HEK293T (cell line): Measurements from ENCODE around the gene RLF.

Experiments
- CTCF ChIA-PET: fragments of 350-600 bp; formaldehyde crosslinking; extraction: SDS; loops from one replicate; lab custom pipeline; 2021; ENCODE audit warnings: antibody characterized with exemption, inconsistent platforms; lab: Yijun Ruan, JAX
- POLR2A ChIA-PET: fragments of 350-600 bp; formaldehyde crosslinking; extraction: SDS; loops from one replicate; lab custom pipeline; 2020; ENCODE audit warnings: antibody characterized with exemption, inconsistent platforms; lab: Yijun Ruan, JAX
- DNase-seq: peaks from one replicate; pipeline ENCODE4 v3.0.0; 2012; ENCODE audit warnings: mixed read lengths; ENCODE audit errors: extremely low spot score
- ARNT ChIP-seq: fragments of 450-650 bp; IDR thresholded peaks from 2 replicates; pipeline ENCODE4 v1.6.1; 2017; ENCODE audit warnings: mild to moderate bottlenecking
- BHLHE40 ChIP-seq: fragments of 450-650 bp; IDR thresholded peaks from 2 replicates; pipeline ENCODE4 v1.6.1; 2016; ENCODE audit warnings: mild to moderate bottlenecking, moderate library complexity, borderline replicate concordance
- CTBP1 ChIP-seq: fragments of 450-650 bp; IDR thresholded peaks from 2 replicates; pipeline ENCODE4 v1.6.1; 2016; ENCODE audit warnings: borderline replicate concordance
- ELF4 ChIP-seq: fragments of 450-650 bp; IDR thresholded peaks from 2 replicates; pipeline ENCODE4 v1.6.1; 2017; ENCODE audit warnings: antibody characterized with exemption
- FOXA1 ChIP-seq: fragments of 450-650 bp; IDR thresholded peaks from 2 replicates; pipeline ENCODE4 v1.6.1; 2016; ENCODE audit warnings: mild to moderate bottlenecking
- FOXK2 ChIP-seq: fragments of 450-650 bp; IDR thresholded peaks from 2 replicates; pipeline ENCODE4 v1.6.1; 2016; ENCODE audit warnings: mild to moderate bottlenecking
- FOXM1 ChIP-seq: fragments of 450-650 bp; IDR thresholded peaks from 2 replicates; pipeline ENCODE4 v1.6.1; 2017; ENCODE audit warnings: mild to moderate bottlenecking, borderline replicate concordance
- HDGF ChIP-seq: fragments of 450-650 bp; IDR thresholded peaks from 2 replicates; pipeline ENCODE4 v1.6.1; 2017; ENCODE audit warnings: antibody characterized with exemption, borderline replicate concordance
- L3MBTL2 ChIP-seq: fragments of 450-650 bp; conservative IDR thresholded peaks from 2 replicates; pipeline ENCODE4 v1.6.1; 2016; ENCODE audit warnings: mild to moderate bottlenecking
- LEF1 ChIP-seq: fragments of 450-650 bp; IDR thresholded peaks from 2 replicates; pipeline ENCODE4 v1.6.1; 2017; ENCODE audit warnings: mild to moderate bottlenecking, borderline replicate concordance
- NFRKB ChIP-seq: fragments of 450-650 bp; IDR thresholded peaks from 2 replicates; pipeline ENCODE4 v1.6.1; 2016; ENCODE audit warnings: mild to moderate bottlenecking, moderate library complexity
- SP1 ChIP-seq: fragments of 450-650 bp; IDR thresholded peaks from 2 replicates; pipeline ENCODE4 v1.6.1; 2017
- SUZ12 ChIP-seq: fragments of 450-650 bp; IDR thresholded peaks from 2 replicates; pipeline ENCODE4 v1.6.1; 2016; ENCODE audit warnings: mild to moderate bottlenecking
- TARDBP ChIP-seq: fragments of 450-650 bp; IDR thresholded peaks from 2 replicates; pipeline ENCODE4 v1.6.1; 2016
- ZNF384 ChIP-seq: fragments of 450-650 bp; IDR thresholded peaks from 2 replicates; pipeline ENCODE4 v1.6.1; 2016

RLF gene

DNA sequence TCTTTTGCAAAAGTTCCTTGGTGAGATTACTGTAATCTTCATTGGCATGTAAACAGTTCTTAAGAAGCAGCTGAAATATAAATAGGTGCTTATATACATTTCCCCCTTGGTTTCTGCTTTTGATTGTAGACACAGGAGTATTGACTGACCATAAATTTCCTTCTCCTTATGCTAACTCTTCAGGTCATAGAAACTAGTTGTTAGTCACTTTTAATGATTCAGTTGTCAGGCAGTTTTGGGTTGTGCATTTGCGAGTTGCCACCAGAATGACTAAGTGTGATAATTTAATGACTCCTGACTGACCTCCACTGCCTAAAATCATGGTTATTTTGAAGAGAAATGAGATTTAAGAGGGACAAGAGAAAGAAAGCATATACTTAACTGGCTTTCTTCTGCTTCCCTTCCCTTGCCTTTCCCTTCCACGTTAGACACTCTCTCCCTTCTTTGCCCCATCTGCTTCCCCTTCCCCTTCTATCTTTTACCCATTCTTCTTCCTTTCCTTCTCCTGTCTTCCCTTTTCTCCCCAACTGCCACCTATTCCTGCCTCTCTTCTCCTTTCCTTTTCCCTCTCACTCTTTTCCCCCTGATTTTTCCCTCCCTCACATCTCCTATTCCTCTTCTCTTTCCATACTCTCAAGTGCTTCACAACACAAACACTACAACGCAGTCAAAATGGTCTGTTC is 109.1 kb downstream of the RLF start:
- no peak for DNase-seq
- POLR2A ChIA-PET, result interaction anchor here (0.6 kb wide), 1 partner anchor 13 kb away, joined by 3 read pairs; the partner anchor contains the start of gene ZMPSTE24
- CTCF ChIA-PET, result no interaction called here
- TF ChIP-seq SUZ12 (no peak), L3MBTL2 (no peak), SP1 (no peak), ARNT (no peak)

DNA sequence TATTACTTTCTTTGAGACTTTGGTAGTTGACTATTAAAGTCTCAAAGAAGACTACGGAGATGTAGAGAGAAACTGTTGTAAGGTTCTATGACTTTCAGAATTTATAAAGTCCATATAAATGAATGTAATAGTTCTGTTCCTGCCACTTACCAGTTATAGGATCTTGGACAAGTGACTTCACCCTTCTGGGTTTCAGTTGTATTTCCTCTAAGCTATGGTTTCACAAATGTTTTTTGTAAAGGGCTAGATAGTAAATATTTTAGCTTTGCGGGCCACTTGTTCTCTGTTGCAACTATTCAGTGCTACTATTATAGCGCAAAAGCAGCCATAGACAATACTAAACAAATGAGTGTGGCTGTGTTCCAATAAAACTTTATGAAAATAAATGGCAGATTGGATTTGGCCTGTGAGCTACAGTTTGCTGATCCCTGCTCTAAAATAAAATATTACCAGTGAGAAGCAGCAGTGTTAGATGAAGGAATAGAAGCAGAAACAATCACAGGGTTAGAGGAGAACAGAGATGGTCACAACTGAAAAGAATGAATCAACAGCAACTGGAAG is 111.5 kb downstream of the RLF start:
- ChIA-PET CTCF (no interaction called here), POLR2A (interaction anchor here (1.8 kb wide), 1 partner anchor 15 kb away, joined by 7 read pairs; the partner anchor contains the start of gene ZMPSTE24)
- TF ChIP-seq NFRKB, result no peak
- no peak for TF ChIP-seq L3MBTL2
- TF ChIP-seq LEF1, result no peak
- TF ChIP-seq HDGF, result no peak
- no peak for TF ChIP-seq SUZ12
- TF ChIP-seq FOXA1, result no peak
- TF ChIP-seq ZNF384, result no peak
- no peak for TF ChIP-seq BHLHE40
- no peak for TF ChIP-seq FOXM1
- no peak for TF ChIP-seq TARDBP
- DNase-seq, result no peak

- ChIA-PET CTCF (no interaction called here), POLR2A (interaction anchor here (1.3 to 1.8 kb wide), 2 partner anchors 16 to 42 kb away, joined by 4 to 7 read pairs; partner anchors contain the start of gene ZMPSTE24)
- TF ChIP-seq CTBP1 (no peak), BHLHE40 (no peak), FOXM1 (no peak), L3MBTL2 (no peak), FOXK2 (no peak), SP1 (no peak), HDGF (no peak), ZNF384 (no peak)
- DNase-seq, result no peak
Measured at GRCh38 chr1:40273547-40274166, 112.5 kb downstream of the RLF start.

DNA sequence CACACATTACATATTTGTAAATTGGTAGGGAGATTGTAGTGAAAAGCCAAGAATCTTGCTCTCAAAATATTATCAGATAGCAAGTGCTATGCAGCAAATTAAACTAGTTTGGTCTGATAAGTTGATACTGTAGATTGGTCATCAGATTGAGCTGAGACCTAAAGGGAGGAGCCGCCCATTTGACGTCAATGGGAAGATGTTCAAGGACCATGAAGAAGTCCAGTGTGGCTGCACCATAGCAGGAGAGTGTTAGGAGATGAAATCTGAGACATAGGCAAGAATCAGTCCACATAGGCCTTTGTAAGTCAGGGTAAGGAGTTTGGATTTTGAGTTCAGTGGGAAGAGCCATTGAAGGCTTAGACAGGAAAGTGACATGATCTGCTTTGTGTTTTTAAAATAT is 113.1 kb downstream of the RLF start:
- CTCF ChIA-PET, result no interaction called here
- TF ChIP-seq FOXK2 (no peak), TARDBP (no peak), L3MBTL2 (no peak), CTBP1 (no peak), NFRKB (no peak), SP1 (no peak)
- DNase-seq, result no peak
- POLR2A ChIA-PET, result interaction anchor here (1.3 kb wide), 1 partner anchor 41 kb away, joined by 4 read pairs; no protein-coding TSS in a partner anchor

DNA sequence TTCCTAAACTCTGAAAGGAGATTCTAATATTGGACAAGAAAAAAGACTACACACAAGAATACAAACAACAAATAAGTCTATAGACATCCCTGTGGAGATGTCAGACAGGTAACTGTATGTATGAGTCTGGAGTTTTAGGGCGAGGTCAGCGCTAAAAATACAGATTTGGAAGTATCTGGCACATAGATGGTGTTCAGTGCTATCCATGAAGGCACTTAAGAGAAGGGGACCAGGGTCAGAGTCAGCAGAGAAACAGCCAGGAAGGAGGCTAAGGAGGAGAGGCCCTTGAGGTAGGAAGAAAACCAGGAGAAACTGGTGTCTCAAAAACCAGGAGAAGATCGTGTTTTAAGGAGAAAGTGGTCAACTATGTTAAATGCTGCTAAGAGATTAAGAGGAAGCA is 114.9 kb downstream of the RLF start:
- TF ChIP-seq LEF1 (no peak), ZNF384 (no peak), TARDBP (no peak), NFRKB (no peak), ELF4 (no peak), ARNT (no peak), FOXA1 (no peak), BHLHE40 (no peak), FOXM1 (no peak)
- no peak for DNase-seq
- ChIA-PET POLR2A (no interaction called here), CTCF (interaction anchor here (0.7 kb wide), 1 partner anchor 62 kb away, joined by 5 read pairs; no protein-coding TSS in a partner anchor)

DNA sequence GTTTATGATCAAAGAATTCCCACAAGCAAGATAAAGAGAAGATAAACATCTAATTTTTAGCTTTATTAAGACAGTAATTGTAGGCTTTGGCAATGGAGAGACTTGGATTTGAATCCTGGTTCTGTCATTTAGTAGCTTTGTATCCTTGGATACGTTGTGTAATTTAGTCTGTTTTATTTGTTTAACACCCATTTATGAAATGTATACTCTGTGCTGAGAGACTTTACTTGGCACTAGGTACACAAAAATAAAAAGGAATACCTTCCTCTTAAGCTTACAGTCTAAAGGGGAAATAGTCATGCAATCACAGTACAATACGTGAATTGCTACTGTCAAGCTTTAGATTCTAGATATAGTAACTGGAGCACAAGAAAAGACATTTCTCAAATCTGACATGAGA is 120.7 kb downstream of the RLF start:
- TF ChIP-seq NFRKB, result no peak
- no peak for DNase-seq
- POLR2A ChIA-PET, result interaction anchor here (1.1 kb wide), 1 partner anchor 24 kb away, joined by 4 read pairs; the partner anchor contains the start of gene ZMPSTE24
- CTCF ChIA-PET, result interaction anchor here (1.3 to 1.7 kb wide), 2 partner anchors 33 to 138 kb away, joined by 4 to 9 read pairs; no protein-coding TSS in a partner anchor
